GM18867 (cell line): Measurements from ENCODE around the gene ZHX3.
A peak's percentile ranks its signal among the peaks of the same experiment; 100 is the strongest.

ENCODE experiments used
- ATAC-seq: cut with Tn5 transposase; IDR thresholded peaks from one replicate; pipeline ENCODE4 v1.9.1; 2021; ENCODE audit warnings: mild to moderate bottlenecking, moderate library complexity; ENCODE audit not compliant: unreplicated experiment

The ZHX3 gene

DNA sequence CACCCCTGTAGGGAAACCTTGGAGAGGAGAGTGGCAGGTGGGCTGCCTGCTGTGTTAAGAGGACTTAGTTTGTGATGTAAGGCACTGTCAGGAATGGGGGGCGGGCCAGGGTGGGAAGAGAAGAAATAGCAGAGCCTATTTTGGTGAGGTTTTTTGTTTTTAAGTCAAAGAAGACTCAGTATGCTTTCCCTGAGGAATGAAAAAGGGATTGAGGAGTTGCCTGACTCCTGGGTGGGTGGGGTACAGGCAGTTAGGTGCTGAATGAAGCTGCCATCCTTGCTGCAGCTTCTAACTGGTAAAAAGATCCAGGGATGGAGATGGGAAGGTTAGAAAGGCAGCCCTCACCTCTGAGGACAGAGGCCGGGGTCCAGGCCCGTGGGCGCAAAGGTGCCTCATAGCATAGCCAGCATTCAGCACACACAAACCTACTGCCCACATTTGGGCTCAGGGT is 142.3 kb downstream of the ZHX3 start:
- no peak for ATAC-seq

DNA sequence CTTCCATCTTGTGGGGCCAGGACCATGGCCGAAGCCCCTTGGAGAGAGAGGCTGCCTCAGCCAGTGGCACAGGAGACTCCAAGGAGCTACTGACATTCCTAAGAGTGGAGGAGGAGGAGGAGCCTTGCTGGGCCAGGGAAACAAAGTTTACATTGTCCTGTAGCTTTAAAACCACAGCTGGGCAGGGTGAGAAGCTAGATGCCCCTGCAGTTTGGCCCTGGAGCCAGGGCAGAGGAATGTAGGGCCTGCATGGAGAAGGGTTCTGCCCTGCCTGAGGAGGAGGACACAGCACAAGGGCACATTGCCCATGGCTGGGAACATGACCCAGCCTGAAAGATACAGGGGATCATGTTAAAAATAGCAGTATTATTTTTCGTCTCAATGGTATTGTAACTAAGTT is 142.7 kb downstream of the ZHX3 start:
- no peak for ATAC-seq

GRCh38 chr20:41174373-41174772 is 143.2 kb downstream of the ZHX3 start:
- ATAC-seq, result no peak

DNA sequence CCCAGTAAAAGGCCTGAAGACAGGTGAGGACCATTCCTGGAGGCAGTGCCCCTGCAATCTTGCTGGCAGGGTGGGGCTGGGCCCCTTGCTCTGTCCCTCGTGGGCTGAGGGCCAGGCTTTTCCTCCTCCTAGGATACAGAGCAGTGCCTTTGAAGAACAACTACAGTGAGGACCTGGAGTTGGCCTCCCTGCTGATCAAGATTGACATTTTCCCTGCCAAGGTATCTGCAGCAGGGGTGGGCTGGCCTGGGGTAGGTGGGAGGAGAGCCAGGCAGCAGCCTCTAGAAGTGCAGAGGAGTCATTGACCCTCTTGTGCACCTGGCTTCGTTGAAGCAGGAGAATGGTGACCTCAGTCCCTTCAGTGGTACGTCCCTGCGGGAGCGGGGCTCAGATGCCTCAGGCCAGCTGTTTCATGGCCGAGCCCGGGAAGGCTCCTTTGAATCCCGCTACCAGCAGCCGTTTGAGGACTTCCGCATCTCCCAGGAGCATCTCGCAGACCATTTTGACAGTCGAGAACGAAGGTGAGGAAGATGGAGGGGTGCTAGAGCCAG is 143.7 kb downstream of the ZHX3 start:
- ATAC-seq, result no peak

DNA sequence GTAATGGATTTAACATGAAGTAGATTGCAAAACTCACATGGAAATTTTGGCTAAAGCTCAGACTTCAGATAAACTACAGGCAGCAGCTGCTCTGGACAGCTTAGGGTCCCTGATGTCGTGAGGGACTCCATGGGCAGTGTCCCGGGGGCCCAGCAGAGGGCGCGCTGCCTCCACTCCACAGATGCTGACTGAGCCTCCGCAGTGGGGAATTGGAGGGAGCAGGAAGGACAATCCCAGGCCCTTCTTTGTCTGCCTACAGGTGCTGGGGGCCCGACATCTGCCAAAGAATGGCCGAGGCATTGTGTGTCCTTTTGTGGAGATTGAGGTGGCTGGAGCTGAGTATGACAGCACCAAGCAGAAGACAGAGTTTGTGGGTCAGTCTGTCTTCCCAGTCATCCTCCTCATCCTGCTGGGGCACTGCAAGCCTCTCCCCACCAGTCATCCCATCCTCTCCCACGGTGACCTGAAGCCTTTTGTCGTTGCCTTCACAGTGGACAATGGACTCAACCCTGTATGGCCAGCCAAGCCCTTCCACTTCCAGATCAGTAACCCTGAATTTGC is 144.3 kb downstream of the ZHX3 start:
- peak; percentile 53 for ATAC-seq

DNA sequence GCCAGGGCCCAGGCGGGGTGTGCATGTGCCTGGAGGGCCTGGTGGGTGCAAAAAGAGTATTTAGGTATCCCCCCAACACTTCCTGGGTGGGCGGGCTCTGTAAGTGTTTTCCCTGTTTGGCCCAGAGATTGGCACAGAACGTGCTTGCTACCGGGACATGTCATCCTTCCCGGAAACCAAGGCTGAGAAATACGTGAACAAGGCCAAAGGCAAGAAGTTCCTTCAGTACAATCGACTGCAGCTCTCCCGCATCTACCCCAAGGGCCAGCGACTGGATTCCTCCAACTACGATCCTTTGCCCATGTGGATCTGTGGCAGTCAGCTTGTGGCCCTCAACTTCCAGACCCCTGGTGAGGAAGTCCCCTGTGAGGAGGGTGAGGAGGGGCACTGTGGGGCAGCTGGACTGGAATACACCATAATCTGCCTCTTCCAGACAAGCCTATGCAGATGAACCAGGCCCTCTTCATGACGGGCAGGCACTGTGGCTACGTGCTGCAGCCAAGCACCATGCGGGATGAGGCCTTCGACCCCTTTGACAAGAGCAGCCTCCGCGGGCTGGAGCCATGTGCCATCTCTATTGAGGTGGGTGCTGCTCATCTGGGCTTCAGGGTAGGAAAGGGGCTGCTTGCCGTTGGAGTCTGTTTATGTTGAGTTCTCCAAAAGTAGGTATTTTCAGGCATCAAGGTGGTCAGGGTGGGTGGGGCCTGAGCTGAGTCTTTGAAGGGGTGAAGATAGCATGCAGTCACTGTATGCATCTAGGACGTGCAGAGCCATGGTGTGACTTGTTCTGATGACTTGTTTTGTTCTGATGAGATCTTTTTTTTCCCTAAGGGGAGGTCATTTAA is 145.0 kb downstream of the ZHX3 start:
- peak; percentile 12 for ATAC-seq

DNA sequence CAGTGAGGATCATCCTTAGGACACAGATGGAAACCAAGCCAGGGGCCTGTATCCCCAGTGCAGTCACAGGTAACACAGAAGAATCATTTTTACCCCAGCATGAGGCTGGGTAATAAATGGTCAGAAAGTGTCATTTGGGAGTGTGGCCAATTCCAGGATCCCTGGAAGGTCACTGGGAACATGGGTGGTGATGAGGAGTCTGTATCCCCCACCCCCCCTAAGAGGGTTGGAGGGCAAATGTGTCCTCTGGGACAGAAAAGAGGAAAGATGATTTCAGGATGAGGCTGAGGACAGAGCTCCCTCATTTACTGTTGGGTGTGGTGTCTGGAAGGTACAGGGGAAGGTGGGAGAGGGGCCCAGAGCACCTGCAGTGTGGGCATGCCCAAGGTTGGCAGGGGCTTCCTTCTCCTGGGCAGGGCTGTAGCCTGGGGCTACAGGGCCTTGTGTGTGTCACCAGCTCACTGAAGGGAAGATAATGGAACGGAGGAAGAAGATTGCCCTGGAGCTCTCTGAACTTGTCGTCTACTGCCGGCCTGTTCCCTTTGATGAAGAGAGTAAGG is 145.7 kb downstream of the ZHX3 start:
- no peak for ATAC-seq

DNA sequence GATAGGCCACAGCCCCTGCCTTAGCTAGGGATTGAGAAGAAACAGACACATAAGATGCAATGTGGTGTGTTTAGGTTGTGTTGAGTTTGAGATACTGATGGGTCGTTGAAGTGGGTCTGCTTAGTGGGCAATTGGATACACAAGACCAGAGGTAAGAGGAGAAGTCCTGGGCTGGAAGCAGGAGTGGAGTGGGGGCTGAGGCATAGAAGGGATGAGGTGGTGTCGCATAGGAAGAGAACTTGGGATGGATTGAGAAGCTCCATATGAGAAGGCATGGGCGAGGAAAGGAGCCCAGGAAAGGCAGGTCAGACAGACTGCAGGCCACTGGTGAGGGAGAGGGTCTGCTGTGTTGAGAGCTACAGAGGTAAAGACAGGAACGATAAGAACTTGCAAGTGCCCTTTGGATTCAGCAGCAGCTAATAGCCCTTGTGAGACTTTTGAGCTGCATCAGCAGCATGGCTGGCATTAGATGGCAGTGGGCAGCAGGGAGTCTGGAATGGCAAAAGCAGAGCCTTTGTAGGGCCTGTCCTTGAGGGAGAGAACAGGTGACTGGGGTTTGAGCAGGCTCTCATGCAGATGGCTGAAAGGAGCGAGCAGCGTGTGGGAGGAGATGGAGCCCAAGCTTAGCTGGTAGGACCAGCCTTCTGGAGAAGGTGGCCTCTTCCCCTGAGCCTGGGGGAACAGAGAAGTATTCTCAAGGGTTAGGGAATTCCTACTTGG is 147.0 kb downstream of the ZHX3 start:
- no peak for ATAC-seq

GRCh38 chr20:41169791-41170351 is 147.7 kb downstream of the ZHX3 start:
- no peak for ATAC-seq

- no peak for ATAC-seq
These were observed 148.3 kb downstream of the ZHX3 start for GRCh38 chr20:41169162-41169690.

- no peak for ATAC-seq
These were observed 149.0 kb downstream of the ZHX3 start for GRCh38 chr20:41168281-41169161.

GRCh38 chr20:41167481-41168253 is 149.9 kb downstream of the ZHX3 start:
- ATAC-seq, result no peak

- no peak for ATAC-seq
These were observed 150.4 kb downstream of the ZHX3 start for GRCh38 chr20:41167118-41167470.

GRCh38 chr20:41166201-41167117 is 151.1 kb downstream of the ZHX3 start:
- ATAC-seq, result no peak

- no peak for ATAC-seq
These were observed 152.3 kb downstream of the ZHX3 start for GRCh38 chr20:41165001-41165882.

DNA sequence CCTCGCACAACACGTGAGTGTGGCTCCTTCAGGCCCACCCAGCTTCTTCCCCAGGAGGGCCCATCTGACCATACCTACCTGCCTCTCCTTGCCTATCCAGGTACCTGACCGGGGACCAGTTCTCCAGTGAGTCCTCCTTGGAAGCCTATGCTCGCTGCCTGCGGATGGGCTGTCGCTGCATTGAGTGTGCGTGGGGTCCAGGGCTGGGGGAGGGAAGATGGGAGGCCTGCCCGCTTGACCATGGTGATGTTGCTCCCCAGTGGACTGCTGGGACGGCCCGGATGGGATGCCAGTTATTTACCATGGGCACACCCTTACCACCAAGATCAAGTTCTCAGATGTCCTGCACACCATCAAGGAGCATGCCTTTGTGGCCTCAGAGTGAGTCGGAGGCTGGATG is 153.7 kb downstream of the ZHX3 start:
- ATAC-seq, result no peak

- no peak for ATAC-seq
These were observed 155.1 kb downstream of the ZHX3 start for GRCh38 chr20:41162396-41162795.
